ENCODE results near the gene C1orf35.

GRCh38 chr1:228064296-228064695, 38.8 kb downstream of the C1orf35 start:
- TF ChIP-seq CTCF (IDR thresholded peaks at IDR 0.05) (no peak), POLR2A (IDR thresholded peaks at IDR 0.05) (no peak), EP300 (IDR thresholded peaks at IDR 0.05) (no peak)
